HTR-8/SVneo (cell line): Measurements from ENCODE around the gene KLF16.

Experiments
- DNase-seq: peaks from one replicate; pipeline ENCODE4 v3.0.0; 2011; ENCODE audit warnings: low spot score, mixed read lengths; ENCODE audit not compliant: insufficient read length
- FAIRE-seq: peaks from 2 replicates; lab custom pipeline; 2011; peaks lifted over from hg19 to GRCh38; lab: Jason Lieb, UNC

The KLF16 gene

DNA sequence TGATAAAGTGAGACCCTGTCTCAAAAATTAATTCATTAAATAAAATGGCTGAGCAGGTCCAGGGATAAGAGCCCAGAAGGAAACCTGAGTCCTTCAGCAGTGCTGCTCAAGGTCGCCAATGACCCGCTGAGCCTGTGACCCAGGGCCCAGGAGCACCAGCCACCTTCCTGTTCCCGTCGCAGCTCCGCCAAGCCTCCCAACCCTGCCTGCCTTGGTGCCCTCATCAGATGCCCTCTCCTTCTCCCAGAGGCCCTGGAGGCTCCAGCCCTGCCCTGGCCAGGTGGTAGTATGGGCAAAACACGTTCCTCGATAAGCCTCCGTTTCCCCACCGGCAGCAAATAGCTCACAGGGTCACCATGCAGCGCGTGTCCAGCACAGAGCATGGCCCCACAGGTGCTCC is 17.7 kb downstream of the KLF16 start:
- DNase-seq (no peak), FAIRE-seq (no peak)

- no peak for DNase-seq
- no peak for FAIRE-seq
These were observed 18.3 kb downstream of the KLF16 start for GRCh38 chr19:1845125-1845515.

DNA sequence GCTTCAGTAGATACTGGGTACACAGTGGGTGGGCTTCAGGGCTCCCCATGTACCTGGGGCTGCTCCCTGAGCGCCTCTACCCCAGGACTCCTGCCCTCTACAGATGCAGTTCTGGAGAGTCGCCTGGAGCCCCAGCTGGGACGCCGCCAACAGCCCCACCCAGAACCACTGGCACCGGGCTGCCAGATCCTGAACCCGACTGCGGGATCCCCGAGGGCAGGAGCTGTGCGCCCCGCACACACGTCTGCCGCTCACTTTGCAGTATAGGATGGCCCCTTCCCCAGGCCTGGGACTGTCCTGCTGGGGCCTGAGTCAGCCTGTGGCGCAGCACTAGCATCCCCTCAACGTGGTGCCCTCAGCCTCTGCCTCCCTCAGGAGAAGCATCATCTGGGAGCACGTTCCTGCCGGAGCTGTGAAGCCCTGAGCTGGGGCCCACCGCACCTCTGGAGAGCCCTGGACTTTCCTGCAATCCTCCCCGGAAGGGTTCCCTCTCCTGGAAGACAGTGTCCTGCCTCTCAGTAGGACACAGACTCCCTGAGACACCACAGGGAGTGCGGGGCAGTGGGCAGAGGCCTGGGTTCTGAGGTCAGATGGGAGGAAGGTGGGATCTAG is 18.8 kb downstream of the KLF16 start:
- FAIRE-seq (no peak), DNase-seq (no peak)

GRCh38 chr19:1843646-1844394 is 19.6 kb downstream of the KLF16 start:
- DNase-seq (no peak), FAIRE-seq (no peak)

DNA sequence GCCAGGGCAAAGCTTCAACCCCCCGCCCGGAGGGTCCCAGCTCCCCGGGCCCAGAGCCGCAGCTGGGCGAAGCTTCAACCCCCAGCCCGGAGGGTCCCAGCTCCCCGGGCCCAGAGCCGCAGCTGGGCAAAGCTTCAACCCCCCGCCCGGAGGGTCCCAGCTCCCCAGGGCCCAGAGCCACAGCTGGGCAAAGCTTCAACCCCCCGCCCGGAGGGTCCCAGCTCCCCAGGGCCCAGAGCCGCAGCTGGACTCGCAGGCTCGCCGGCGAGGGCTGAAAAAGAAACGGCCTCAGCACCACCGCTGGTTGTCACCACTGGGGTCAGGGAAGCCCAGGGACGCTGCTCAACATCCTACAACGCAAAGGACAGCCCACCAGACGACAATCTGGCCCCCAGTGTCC is 20.3 kb downstream of the KLF16 start:
- no peak for FAIRE-seq
- DNase-seq = no peak

- FAIRE-seq = no peak
These were observed 22.0 kb downstream of the KLF16 start for GRCh38 chr19:1841209-1841924.

DNA sequence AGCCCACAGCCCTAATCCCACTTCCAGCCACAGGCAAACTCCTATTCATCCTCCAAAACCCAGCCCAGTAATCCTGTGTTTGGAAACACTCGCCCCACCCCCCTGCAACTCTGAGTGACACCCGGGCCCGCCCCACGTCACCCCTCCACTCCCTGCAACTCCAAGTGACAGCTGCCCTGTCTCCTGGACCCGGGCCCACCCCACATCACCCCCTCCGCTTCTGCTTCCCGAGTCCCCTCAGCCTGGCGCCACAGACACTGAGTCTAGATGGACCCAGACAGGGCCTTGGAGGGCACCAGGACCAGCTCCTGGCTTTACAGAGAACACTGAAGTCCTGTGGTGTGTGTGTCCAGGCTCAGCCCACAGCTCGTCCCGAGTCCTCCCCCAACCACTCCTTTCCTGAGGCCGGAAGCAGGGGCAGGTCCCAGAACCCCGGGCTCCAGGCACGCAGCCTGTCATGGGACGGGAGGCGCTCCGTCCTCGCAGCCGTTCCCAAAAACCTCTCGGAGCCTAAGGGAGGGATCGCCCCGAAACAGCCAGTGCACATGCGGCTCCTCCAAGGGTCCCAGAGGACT is 22.8 kb downstream of the KLF16 start:
- DNase-seq (no peak), FAIRE-seq (no peak)

More at GRCh38 chr19:1841209-1841924, 22.0 kb downstream of the KLF16 start:
- DNase-seq = no peak

DNA sequence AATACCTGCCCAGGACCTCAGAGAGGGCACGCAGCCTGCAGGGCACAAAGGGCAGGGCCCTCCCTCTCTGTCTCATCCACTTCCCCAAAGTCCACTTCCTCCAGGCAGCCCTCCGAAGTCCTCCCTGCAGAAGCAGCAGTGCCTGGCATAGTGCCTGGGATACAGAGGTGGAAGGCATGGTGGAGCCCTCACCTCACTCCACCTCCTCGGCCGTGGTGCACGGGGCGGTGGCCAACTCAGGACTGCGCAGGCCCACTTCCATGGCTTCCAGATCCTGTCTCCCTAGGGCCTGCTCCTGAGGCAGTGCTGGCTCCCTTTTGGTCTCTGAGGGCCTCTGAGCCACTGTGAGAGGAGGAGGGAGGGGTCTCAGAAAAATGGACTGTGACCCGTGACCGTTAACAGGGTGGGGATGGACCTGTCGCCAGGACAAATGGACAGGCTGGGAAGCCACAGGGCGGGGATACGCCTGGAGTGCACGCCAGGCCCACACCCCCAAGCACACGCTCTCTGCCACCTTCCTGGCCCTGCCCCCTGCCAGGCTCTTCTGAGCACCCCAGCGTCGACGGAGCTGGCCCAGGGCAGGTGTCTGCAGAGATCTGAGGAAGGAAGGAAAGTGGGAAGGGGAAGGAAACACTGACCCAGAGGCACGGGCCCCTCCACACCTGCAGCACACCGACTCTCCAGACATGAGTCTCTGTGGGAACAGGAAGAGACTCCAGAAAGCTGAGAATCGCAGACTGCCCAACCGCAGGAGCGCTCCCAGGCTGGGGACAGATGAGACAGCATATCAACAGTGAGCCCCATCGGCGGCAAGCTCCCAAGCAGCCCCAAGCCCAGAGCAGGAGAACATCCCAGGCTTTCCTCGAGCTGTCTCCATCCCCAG is 23.5 kb downstream of the KLF16 start:
- FAIRE-seq (no peak), DNase-seq (no peak)

DNA sequence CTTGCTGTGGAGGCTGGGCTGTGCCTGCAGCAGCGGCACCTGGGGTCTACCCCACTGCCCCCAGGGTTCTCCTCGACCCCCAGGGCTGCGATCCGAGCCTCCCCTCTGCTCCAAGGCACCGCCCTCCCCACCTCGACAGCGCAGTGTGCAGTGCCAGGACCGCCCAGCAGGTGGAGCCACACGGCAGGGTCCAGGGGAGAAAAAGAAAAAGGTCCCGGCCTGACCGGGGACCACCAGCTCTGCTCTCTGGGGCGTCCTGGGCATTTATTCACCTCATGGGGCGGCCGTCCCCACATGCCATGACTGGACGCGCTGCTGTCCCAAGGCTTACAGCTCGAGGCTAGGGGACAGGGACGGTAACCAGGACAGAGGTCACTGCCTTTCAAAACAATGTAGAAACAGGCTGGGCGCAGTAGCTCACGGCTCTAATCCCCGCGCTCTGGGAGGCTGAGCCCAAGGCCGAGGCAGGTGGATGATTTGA is 25.7 kb downstream of the KLF16 start:
- peak; percentile 59 for DNase-seq

GRCh38 chr19:1837222-1837565 is 26.2 kb downstream of the KLF16 start:
- no peak for FAIRE-seq
- DNase-seq = no peak

More for the DNA sequence above, 25.7 kb downstream of the KLF16 start:
- FAIRE-seq = no peak

DNA sequence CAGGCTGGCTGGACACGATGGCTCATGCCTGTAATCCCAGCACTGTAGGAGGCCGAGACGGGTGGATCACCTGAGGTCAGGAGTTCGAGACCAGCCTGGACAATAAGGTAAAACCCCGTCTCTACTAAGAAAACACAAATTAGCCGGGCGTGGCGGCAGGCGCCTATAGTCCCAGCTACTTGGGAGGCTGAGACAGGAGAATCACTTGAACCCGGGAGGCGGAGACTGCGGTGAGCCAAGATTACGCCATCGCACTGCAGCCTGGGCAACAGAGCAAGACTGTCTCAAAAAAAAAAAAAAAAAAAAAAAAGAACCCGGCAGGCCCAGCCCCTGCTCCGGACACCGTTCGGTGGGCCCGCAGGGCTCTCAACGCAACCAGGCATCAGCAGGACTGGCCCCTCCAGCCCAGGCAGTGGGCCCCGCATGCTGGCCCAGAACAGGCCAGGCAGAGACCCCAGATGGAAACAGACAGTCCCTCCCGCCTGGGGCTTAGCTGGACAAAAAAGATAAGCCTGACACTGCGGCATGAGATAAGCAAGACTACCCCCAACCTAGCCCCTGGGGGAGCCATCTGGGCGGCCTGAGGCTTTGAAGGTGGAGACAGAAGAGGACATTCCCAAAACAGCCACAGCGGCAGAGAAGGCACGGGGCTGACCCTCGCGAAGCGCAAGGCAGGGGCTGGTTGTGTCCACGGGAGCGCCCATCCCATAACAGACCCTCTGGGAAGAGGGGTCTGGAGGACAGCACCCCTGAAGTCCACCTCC is 26.7 kb downstream of the KLF16 start:
- FAIRE-seq = no peak
- no peak for DNase-seq

- DNase-seq (no peak), FAIRE-seq (no peak)
These were observed 29.8 kb downstream of the KLF16 start for GRCh38 chr19:1833540-1833939.

GRCh38 chr19:1832046-1832663 is 31.2 kb downstream of the KLF16 start:
- DNase-seq (no peak), FAIRE-seq (no peak)

GRCh38 chr19:1830978-1831377 is 32.4 kb downstream of the KLF16 start:
- FAIRE-seq = no peak

GRCh38 chr19:1830568-1830967 is 32.8 kb downstream of the KLF16 start:
- DNase-seq = no peak
- no peak for FAIRE-seq

More at GRCh38 chr19:1830978-1831377, 32.4 kb downstream of the KLF16 start:
- no peak for DNase-seq

DNA sequence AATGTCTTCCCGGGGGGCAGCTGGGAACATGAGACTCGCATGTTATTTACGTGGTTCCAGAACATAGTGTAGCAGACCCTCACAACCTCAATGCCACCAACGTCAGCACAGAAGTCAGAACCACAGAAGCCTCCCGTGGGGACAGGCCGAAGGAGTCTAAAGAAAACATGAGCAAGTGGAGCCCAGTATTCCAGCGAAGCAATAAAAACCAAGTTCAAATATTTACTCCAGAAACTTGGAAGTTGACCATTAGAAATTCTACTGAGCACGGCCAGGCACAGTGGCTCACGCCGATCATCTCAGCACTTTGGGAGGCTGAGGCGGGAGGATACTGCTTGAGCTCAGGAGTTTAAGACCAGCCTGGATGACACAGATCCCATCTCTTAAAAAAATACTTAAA is 33.4 kb downstream of the KLF16 start:
- FAIRE-seq = no peak
- DNase-seq = no peak

DNA sequence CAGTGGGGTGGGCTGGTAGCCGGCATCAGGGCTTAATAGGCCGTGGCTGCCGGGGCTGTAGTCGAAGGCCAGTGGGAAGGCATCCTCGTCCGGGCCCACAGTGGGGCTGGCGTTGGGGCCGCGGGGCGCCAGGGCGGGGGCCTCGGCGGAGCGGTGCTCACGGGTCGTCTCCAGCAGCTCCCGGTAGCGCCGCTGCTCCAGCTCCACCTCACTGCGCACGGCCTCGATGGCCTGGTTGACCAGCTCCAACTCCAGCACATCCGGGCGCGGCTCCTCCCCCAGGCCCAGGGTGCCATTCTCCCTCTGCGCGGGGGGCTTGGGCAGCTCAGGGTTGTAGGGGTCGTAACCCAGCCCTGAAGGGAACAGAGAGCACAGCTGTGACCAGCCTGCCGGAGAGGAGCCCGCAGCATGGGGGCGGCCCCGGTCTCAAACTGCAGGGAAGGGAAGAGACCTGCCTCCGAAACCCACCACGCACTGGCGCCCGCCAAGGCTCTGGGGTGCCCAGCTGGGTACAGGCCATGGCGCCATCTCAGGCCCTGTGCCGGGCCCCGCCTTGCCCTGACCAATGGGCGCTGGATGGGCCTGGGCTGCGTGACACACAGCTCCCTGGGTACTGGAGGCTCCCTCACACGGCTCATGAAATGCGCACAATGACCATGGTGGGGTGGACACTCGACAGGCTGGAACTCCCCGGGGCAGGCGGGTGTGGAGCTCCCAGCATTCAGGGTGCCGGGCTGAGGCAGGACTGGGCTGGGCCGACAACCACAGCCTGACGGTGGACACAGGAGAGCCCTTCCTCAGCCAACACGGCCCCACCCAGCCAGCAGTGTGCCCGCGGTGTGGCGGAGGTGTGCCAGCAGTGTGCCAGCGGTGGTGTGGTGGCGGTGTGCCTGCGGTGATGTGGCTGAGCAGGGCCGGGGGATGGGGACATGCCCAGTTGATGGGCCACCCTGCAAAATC is 34.8 kb downstream of the KLF16 start:
- FAIRE-seq = no peak
- no peak for DNase-seq
